ENCODE measurements around the gene SKOR2. TPM values are rescaled to one million over a fixed set of nuclear protein-coding genes. Genes with fewer than 3 reads are reported as not detected.

SKOR2 gene
- total RNA-seq (ENCODE audit: insufficient read depth, low replicate concordance): 0.48 TPM

- DNase-seq (ENCODE audit: low spot score): no peak
These were observed at the start of gene SKOR2 for GRCh38 chr18:47251289-47252120. TSS of gene SKOR2 (minus strand) at chr18:47251660. CDS start at chr18:47249183, 2,477 bp downstream.

DNA sequence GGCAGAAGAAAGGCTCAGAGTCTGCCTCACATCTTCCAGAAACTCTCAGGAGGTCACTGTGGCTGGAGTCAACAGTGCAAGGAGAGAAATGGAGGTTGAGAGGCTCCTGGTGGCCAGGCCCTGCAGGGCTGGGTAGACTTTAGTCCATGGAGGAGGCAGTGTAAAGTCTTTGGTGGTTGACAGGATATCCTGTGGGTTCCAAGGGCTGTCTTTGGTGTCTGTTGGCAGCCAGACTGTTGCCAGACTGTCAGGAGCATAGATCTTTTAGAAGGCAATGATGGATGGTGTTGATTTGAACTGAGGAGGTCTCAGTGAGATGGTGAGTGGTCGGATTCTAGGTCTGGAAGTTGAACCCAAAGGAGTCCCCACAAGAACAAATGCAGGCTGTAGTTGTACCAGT is 45.0 kb upstream of the SKOR2 start:
- DNase-seq (ENCODE audit: low spot score): no peak

GRCh38 chr18:47294801-47295200 is 43.3 kb upstream of the SKOR2 start:
- no peak for DNase-seq (ENCODE audit: low spot score)

DNA sequence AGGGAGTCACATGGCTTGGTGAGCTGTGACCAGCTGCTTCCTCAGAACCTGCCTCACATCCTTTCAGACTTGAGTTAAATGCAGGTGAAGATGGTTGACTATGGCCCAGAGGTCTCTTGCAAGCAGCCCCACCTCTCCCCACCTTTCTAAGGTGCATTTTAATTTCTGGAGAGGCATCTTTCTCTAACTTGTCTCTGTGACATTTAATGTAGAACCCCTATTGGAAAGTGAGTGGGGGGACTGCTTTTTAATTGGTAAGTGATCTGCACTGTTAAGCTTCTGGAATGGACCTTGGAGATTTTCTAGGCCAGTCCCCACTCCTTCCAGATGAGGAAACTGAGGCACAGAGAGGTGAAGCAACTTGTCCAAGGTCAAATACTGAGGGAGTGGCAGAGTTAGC is 37.3 kb upstream of the SKOR2 start:
- no peak for DNase-seq (ENCODE audit: low spot score)

DNA sequence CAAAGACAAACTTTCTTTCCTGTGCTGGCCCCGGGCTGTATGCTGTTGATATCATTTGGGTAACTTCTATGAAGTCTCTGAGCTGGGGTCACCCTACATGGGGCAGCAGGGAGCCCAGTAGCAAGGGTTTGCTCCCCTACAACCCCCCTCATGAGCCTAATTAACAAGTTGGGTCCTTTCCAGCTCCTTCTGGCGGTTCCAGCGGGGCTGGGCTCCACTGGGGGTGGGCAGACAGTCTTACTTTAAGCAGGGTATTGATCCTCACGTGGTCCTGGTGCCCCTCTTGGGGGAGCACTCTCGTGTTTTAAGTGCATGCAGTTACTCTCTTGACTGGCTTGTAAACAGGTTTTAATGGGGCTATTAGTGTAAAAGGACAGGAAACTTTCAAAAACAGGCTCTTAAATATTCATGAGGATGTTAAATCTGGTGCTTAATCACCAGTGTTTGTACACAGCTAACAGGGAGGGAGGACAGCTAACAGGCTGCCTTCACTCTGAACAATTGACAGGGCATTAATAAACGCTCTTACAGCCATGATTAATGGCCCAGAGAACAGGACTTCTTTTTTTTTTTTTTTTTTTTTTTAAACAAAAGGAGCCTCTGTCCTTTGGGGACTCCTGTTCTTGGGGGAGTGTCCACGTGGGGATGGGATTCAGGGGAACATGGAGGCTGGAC is 36.6 kb upstream of the SKOR2 start:
- no peak for DNase-seq (ENCODE audit: low spot score)

DNA sequence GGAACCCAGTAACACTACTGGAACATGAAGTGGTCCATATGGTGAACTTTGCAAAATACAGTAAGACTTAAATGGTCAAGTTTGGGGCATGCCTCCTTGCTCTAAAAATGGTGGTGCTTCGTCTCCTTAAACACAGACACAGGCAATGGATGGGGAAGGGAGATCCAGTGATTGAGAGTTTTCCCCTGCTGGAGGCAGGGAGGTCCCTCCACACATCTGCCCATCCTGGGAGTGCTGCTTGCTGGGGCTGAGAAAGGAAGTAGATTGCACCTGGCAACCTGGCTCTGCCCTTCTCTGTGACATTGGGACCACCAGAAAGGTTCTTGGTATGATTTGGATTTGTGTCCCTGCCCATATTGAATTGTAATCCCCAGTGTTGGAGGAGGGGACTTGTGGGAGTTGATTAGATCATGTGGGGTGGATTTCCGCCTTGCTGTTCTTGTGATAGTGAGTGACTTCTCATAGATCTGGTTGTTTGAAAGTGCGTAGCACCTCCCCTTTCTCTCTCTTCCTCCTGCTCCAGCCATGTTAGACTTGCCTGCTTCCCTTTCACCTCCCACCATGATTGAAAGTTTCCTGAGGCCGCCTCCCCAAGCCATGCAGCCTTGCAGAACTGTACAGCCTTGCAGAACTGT is 35.4 kb upstream of the SKOR2 start:
- DNase-seq (ENCODE audit: low spot score): no peak

- no peak for DNase-seq (ENCODE audit: low spot score)
These were observed 34.0 kb upstream of the SKOR2 start for GRCh38 chr18:47285456-47285855.

- no peak for DNase-seq (ENCODE audit: low spot score)
These were observed 33.4 kb upstream of the SKOR2 start for GRCh38 chr18:47284721-47285395.

GRCh38 chr18:47283476-47283875 is 32.0 kb upstream of the SKOR2 start:
- DNase-seq (ENCODE audit: low spot score): no peak

DNA sequence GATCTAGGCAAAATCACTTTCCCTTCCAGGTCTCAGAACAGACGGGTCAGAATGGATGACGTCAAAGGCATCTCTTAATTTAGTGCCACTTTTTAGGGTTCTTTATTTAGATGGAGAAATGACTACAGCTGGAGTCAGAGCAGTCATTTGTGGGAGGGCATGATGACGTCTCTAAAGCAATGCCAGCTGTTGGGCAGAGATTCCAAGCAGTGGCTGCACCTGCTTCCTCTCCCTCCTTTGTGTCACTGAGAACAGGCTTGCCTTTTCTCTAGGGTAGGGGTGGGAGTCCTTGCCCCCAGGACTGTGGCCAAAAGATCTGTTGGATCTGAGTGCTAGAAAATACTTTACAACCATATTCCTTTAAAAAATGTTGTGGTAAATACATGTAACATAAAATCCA is 28.7 kb upstream of the SKOR2 start:
- DNase-seq (ENCODE audit: low spot score): no peak

DNA sequence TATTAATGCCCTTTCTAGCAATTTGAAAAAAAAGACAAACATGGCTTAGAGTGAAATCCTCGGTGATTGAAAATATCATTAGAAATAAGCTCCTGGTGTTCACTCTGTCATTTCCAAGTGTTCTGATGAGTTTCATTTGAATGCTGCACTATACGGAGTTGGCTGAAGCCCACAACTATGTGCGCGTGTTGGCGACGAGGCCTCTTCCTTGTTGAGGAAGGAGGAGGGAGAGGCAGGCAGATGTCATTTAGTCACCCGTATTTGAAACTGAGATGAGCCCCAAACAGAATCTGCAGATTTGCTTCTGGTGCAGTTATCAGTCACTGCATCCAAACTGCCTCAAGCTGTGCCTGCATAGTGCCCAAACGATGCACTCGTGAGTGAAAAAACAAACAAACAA is 23.5 kb upstream of the SKOR2 start:
- no peak for DNase-seq (ENCODE audit: low spot score)

GRCh38 chr18:47265197-47265596 is 13.7 kb upstream of the SKOR2 start:
- DNase-seq (ENCODE audit: low spot score): no peak

DNA sequence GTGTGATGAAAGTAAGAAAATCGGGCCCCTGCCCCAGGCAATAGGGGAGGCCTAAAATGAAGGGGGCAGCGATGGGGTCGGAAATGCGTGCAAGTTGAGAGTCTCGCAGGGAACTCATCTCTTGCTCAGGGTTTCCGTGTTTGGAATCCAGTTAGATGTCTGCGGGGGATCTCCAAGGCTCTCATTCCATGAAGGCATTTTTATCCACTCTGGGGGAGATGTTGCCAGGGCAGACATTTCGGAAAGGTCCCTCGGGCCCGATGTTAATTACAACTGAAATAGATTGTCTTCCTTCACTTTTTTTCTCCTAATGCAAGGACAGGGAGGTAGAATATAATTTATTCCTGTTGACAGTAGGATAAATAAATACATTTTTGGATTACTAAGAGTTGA is 12.8 kb upstream of the SKOR2 start:
- DNase-seq (ENCODE audit: low spot score): no peak

DNA sequence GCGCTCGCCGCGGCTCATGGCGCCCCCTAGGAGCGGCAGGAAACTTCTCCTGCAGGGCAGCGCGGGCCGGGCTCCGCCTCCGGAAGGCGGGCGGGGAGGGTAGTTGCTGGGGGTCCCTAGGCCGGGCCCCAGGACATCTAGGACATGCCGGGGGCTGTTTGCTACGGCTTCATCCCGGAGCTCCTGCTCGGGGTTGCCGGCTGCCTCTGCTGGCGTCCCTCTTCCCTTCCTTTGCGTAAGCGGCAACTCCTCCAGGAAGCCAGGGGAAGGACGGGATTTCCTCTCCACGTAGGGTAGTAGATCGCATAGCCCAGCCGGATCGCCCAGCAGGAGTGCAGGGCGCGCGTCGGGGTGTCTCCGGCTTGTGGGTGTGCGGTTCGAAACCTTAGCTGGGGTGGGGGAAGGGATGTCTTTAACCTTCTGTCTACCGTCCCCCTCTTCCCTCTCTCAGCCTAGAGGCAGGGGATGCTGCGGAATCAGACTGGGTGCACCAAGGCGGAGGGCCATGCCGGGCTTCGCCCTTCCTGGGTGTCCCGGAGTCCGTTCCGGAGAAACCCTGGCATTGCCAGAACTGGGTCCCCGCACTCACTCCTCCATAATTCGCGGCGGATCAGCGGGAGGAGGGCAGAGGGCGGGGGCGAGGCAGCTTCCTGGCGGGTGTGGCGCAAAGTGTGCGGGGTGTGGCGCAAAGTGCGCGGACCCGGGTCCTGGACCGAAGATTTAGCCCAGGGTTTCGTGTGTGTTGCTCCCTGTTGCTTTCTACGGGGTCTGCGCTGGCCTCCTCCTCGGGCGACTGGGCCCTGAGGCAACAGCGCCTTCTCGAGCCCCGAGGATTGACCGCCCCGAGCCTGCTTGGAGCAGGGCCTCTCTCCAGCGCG is 12.2 kb upstream of the SKOR2 start:
- DNase-seq (ENCODE audit: low spot score): no peak

- DNase-seq (ENCODE audit: low spot score): no peak
These were observed 11.6 kb upstream of the SKOR2 start for GRCh38 chr18:47263150-47263429.

DNA sequence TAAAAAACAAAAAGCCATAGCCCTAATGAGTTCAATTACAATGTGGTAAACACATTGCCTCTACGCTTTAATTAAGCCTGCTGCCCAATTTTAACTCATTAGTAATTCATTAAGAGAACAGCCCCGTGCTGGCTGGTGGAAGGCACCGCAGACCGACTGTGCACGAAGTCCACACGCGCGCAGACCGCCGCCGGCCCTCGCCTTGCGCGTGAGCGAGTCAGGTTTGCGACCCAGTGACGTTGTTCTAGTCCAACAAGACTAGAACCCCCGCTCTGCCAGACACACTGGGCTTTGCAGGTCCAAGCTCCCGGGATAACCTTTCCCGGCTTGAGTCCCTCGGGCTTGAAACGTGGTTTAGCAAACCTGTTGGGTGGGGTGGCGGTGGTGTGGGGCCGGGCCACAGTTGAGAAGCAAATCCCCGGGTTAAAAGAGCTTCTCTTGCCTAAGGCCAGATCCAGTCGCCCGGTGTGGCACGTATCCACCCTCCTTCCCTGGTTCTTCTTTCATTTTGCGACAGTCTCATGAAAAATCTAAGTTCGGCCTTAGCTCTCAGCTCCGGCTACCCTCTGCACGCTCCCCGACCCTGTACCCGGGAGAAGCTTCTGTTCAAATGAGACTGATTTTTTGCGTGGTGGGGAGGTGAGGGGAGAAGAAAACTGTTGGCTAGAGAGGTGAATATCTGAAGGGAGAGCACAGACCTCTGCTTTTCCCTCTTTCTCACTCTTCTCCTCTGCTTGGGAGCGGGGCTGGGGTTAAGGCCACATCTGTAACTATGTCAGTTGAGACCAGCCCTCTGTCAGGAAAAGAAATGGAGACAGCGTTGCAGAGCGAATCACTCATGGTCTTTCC is 11.1 kb upstream of the SKOR2 start:
- DNase-seq (ENCODE audit: low spot score): no peak

DNA sequence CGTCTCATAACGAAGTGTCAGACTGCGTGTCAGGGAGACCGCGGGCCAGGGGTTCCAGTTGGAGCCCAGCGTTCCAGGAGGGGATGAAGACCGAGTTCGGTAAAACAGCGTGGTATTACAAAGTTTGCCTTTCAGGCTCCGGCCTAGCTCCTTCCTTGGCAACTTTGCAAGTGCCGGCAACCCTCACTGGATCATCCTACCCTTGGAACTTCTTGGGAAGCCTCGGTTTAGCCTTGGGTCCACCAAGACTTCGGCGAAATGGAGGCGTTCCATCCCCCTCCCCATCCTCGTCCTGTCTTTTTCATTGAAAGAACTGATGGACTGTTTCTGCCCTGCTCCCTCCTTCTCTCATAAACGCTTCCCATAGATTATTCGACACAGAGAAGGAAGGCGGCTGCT is 10.4 kb upstream of the SKOR2 start:
- no peak for DNase-seq (ENCODE audit: low spot score)

- DNase-seq (ENCODE audit: low spot score): no peak
These were observed 9.7 kb upstream of the SKOR2 start for GRCh38 chr18:47260924-47261701.

- peak; percentile 46 for DNase-seq (ENCODE audit: low spot score)
These were observed 8.9 kb upstream of the SKOR2 start for GRCh38 chr18:47260120-47260923.
